GM18517 (cell line): ENCODE measurements around the gene ERN1.

Experiments
- ATAC-seq: cut with Tn5 transposase; IDR thresholded peaks from one replicate; pipeline ENCODE4 v1.9.1; 2021; ENCODE audit warnings: mild to moderate bottlenecking, moderate library complexity; ENCODE audit not compliant: unreplicated experiment

Gene ERN1

GRCh38 chr17:64087252-64088005 lies 42.5 kb downstream of the ERN1 start:
- no peak for ATAC-seq

DNA sequence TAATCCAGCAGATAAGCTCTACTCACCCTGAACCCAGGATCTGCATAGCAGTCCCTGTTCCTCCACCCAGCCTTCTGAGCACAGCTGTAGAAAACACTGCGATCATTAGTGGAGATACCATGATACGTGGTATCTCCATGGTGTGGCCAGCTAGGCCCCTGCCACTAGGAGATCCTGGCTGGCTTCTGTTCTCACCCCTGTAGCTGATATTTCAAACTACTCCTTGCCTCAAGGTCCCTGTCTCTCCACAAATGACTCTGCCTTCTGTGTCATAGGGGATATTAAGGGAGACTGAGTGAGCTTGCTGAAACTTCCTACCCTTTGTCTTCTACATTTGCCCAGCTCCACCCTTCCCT lies 44.3 kb downstream of the ERN1 start:
- no peak for ATAC-seq

GRCh38 chr17:64084940-64085649 lies 44.8 kb downstream of the ERN1 start:
- ATAC-seq = no peak

GRCh38 chr17:64084086-64084939 lies 45.6 kb downstream of the ERN1 start:
- ATAC-seq = no peak

GRCh38 chr17:64083563-64084085 lies 46.3 kb downstream of the ERN1 start:
- ATAC-seq = no peak

- ATAC-seq = no peak
These were observed 46.9 kb downstream of the ERN1 start for GRCh38 chr17:64083093-64083492.

GRCh38 chr17:64081802-64082799 lies 47.8 kb downstream of the ERN1 start:
- ATAC-seq = peak; percentile 64

- no peak for ATAC-seq
These were observed 49.7 kb downstream of the ERN1 start for GRCh38 chr17:64080174-64080618.

DNA sequence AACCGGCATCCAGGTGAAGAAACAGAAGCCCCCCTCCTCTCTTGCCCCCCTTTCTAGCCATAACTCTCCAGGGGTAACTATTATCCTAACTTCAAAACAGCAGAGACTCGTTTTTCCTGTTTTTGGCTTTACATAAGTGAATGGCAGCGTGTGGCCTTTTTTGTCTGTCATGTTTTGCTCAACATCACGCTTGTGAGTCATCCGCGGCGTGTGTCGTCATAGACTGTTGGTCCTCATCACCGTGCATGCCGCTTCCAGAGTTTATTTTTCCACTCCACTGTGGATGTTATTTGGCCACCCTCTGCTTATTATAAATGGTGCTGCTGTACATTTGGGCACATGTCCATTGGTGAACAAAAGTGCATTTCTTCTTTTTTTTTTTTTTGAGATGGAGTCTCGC lies 52.6 kb downstream of the ERN1 start:
- no peak for ATAC-seq

DNA sequence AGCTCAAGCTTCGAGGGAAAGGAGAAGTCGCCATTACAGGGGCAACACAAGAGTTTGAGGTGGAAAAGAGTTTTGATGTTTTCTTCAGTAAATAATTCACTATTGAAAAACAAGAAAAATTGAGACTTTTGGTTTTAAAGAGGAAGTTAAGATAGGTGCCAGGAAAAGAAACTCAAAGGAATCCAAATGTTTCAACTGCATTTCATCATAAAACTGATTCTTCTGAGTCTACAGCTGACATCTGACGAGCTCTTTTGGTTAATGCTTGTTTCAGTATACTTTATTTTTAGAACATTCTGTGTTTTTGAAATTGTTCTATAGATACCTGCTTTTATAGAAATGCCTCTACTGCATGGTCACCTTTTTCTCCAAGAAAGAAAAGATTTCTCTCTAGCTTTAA lies 54.0 kb downstream of the ERN1 start:
- no peak for ATAC-seq

- ATAC-seq = no peak
These were observed 55.1 kb downstream of the ERN1 start for GRCh38 chr17:64074704-64075426.

GRCh38 chr17:64073771-64074703 lies 55.9 kb downstream of the ERN1 start:
- ATAC-seq = peak; percentile 82

- no peak for ATAC-seq
These were observed 58.8 kb downstream of the ERN1 start for GRCh38 chr17:64071111-64071510.

DNA sequence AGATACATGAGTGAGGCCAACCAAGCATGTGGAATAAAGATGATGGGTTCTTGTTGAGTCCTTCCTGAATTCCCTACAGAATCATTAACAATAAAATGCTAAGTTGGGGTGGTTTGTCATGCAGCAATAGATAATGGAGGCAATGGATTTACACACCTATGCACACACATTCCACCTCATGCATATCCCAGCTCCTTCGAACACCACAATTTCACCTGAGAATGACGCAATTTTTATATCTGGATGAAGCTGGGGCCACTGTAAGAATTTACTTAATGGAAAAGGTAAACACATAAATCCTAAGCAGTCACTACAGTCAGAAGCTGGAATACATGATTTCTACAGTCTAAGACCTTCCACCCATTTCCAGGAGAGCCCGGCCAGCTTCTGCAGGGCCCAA lies 59.7 kb downstream of the ERN1 start:
- ATAC-seq = no peak

DNA sequence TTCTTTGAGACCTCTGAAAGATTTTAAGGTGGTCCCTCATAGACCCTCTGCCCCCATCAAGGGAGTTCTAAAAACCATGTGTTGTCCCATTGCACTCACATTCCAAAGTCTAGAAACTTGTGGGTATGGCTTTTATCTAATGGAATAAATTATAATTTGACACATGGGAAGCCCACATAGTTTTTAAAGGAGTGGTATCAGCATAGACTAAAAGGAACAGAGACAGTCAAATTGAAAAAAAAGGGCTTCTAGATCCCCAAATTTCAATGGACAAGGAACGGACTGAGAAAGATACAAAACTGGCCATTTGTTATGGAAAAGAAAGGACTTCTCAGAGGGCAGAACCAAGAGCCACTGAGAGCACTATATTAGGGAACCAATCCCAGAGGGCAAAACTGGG lies 60.8 kb downstream of the ERN1 start:
- ATAC-seq = no peak

DNA sequence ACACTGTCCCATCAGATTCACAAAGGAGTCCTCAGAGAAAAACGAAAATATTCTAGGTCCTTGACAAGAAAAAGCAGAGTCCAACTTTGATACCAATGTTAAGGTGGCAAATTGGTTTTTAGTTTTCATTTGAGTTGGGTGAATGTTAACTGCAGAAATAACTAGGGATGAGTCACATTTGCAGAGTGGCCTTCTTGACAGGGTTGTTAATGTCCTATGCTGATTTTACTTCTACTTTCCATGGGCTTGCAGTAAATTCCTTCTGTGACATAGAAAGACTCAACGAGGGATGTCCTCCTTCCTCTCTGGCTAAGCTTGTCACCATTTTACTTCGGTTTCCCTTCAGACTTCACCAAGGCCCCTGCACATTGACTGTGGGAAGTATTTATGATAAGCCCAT lies 62.3 kb downstream of the ERN1 start:
- no peak for ATAC-seq

DNA sequence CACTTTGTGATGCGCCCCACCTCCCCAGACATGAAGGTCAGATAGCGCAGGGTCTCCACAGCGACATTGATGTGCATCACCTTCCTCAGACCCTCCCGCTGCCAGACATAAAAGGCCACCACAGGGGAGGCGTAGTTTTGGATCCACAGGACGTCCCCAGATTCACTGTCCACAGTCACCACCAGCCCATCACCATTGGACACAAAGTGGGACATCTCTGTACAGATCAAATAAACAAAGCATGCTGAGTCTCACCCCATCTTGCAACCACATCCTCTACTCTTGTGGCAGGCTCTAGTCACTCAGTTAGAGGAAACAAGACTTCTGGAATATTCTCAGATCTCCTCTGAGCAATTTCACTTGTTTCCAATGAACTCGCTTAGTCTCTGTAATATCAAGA lies 63.2 kb downstream of the ERN1 start:
- ATAC-seq = no peak

DNA sequence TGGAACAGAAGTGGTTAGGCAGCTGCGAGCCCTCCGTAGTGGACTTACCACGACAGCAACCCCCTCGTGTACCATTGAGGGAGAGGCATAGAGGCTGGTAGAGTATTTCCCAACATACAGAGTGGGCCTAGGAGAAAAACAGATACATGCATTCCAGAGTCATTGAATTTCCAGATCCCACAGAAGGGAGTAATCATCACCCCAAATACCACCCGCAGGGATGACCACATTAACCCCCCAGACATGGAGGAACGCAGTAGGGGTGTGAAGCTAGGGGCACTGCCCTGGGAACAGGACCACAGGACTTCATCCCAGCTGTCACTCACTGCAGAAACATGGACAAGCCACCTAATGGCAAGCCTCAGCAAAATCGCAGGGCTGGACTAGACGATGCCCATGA lies 64.8 kb downstream of the ERN1 start:
- ATAC-seq = no peak
